ENCODE results near the gene SLC22A31. TPM values are rescaled to one million over a fixed set of nuclear protein-coding genes. Genes with fewer than 3 reads are reported as not detected.

Gene SLC22A31
- polyA plus RNA-seq, 4 donors, result 0.21 to 1.2 (median 0.60) TPM

DNA sequence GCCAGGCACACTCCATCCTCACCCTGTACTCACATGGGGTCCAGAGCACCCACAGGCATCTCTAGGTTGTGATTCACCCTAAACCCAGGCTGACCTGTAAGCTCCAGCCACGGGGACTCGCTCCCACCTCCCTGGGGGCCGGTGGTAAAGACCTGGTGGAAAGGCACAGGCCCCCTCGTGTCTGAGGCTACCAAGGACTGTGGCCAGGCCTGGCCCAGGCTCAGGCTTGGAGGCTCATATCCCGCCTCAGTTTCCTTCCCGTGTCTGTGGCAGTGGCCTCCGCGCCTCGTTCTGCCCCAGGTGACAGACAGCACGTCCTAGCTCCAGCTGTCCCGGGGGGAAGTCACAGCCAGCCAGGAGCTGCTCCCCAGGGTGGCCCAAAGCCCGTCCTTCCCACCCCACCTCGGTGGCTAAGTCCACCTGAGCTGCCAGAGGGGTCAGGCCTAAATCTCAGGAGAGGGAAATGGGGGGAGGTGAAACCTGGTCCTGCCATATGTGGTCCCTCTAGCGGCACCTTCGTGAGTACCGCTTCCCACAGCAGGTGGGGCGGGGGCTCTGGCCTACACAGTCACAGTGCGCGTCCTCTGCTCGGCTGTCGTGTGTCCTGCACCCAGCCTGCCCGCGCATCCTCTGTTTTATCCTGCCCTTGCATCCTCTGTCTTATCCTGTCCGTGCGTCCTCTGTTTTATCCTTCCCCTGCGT is 16.2 kb downstream of the SLC22A31 start:
- no peak for DNase-seq (ENCODE audit: low read depth in 4 of 4, low spot score in 2 of 4)

DNA sequence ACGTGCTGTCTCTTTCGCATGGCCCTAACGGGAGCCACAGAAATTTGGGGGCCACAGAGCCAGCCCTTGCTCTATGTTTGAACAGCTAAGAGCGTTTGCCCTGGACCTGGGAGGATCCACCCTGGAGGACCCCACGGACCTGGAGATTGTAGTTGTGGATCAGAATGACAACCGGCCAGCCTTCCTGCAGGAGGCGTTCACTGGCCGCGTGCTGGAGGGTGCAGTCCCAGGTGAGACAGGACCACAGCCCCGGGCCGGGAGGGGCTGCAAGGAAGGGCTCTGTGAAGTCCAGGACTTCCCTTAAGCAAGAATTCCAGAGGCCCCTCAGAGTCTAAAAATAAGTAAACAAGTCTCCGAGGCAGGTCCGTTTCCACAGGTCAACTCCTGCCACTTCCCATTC is 16.9 kb downstream of the SLC22A31 start:
- DNase-seq (ENCODE audit: low read depth in 4 of 4, low spot score in 2 of 4), result no peak

DNA sequence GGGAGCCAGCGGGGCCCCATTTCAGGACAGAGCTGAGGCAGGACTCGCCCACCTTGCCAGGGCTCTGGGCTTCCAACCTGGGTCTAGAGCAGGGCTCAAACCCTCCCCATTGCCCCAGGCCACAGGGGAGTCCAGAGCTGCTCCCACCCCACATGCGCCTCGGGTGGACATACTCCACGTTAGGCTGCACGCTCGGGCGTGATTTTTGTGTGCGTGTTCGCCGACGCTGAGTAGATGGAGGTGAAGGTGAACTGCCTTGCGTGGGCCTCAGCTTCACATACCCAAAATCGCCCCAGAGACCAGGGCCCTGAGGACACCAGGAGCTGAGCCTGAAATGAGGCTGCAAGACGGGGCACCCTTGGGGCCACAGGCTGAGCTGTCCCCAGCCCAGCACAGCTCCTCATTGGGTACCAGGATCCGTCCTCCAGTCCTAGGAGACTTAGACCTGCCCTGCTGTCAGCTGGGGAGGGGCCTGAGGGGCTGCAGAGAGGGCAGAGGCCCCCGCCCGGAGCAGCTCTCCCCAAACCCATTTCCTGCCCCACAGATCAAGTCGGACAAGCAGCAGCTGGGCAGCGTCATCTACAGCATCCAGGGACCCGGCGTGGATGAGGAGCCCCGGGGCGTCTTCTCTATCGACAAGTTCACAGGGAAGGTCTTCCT is 20.6 kb downstream of the SLC22A31 start:
- no peak for DNase-seq (ENCODE audit: low read depth in 4 of 4, low spot score in 2 of 4)

DNA sequence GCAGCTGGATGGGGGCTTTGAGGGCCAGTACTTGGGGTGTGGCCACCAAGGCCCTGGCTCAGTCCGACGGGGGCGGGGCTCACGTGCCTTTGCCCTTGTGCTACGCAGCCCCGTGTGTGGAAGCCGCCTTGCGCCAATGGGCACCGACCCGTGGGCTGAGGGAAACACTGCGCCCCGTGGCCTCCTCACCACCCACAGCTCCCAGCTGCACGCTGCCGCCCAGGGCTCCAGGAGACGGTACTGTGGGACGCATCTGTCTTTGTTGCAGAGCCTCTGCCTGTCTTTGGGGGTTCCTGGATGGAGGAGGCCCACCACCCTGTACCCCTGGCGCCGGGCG is 21.2 kb downstream of the SLC22A31 start:
- no peak for DNase-seq (ENCODE audit: low read depth in 4 of 4, low spot score in 2 of 4)

DNA sequence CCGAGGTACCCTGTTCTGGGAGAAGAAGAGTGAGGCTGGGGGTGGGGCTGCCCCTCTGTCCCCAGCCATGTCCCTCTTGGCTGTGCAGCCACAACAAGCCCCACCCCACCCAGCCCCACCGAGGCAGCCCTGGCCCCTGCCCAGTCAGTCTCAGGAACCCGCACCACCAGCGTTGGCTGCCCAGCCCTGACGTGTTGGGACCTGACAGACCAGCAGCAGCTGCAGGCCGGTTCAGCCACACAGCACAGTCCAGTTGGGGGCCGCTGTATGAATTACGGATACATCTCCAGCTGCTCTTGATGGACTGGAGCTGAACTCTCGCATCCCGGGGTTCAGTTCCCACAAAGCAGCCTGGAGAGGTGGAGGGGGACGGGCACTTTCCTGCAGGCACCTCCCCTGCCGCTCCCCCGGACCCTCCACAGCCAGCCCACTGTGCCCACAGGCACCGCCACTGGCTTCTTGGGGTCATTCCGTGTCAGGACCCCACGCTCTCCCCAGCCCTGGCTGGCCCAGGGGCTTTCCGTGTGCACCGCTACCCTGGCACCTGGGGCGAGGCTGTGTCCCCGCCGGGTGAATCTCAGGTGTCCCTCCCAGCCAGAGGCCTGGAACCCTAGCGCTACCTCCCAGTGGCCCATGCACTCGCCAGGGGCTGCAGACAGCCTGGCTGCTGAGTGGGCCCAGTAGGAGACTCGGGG is 21.7 kb downstream of the SLC22A31 start:
- no peak for DNase-seq (ENCODE audit: low read depth in 4 of 4, low spot score in 2 of 4)

DNA sequence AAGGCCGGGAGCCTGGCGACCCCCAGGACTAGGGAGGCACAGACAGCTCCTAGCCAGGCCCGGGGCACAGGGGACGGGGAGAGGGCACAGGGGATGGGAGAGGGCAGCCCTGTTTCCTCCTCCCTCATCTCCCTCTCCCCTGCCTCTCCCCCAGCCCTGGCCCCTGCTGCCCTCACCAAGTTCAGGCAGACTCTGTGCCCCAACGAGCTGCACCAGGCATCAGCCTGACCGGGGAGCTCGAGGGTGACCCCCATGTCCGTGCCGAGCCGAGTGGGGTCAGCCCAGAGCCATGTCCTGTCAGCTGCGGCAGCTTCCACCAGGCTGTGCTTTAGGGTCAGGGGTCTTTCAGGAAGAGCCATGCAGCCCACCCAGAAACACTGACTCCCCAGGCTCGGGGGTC is 22.8 kb downstream of the SLC22A31 start:
- DNase-seq (ENCODE audit: low read depth in 4 of 4, low spot score in 2 of 4), result no peak

DNA sequence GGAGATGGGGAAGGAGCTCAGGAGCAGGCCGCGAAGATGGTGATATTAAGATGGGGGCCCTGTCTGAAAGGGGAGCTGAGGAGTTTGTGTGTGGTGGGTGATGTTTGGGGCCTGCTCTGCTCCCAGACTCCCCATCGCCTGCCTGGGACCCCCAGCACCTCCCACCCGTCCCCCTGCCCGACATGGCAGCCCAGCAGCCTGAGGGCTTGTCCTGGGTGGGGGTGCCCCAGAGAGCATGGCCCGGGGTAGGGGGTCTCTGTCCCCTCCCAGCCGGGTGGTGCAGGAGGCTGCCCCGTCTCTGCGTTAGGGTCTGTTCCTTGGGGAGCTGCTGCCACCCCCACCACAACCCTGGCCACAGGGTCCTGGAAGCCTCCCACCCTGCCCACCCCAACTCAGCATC is 23.6 kb downstream of the SLC22A31 start:
- DNase-seq (ENCODE audit: low read depth in 4 of 4, low spot score in 2 of 4), result no peak

DNA sequence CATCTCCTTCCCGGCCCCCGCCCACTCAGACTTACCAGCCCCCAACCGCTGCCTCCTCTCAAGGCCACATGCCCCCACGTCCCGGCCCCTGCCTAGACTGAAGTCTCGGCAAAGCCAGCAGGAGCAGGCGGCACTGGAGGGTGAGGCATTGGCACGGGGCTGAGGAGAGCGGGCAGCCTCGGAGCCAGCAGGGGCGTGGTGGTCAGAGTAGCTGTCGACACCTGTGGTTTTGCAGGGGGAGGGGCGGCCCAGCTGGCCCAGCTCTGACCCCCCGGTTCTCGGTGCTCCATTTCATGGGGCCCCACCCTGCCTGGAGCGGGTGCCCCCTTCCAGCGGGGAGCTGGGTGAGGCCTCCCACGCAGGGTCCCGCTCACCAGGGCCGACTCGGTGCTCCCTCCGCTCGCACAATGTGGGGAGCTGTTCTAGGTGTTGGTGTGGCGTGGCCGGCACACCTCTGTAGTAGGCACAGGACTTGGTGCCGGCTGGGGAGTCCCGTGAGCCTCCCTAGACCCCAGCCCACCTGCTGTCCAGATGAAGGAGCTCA is 24.1 kb downstream of the SLC22A31 start:
- no peak for DNase-seq (ENCODE audit: low read depth in 4 of 4, low spot score in 2 of 4)

DNA sequence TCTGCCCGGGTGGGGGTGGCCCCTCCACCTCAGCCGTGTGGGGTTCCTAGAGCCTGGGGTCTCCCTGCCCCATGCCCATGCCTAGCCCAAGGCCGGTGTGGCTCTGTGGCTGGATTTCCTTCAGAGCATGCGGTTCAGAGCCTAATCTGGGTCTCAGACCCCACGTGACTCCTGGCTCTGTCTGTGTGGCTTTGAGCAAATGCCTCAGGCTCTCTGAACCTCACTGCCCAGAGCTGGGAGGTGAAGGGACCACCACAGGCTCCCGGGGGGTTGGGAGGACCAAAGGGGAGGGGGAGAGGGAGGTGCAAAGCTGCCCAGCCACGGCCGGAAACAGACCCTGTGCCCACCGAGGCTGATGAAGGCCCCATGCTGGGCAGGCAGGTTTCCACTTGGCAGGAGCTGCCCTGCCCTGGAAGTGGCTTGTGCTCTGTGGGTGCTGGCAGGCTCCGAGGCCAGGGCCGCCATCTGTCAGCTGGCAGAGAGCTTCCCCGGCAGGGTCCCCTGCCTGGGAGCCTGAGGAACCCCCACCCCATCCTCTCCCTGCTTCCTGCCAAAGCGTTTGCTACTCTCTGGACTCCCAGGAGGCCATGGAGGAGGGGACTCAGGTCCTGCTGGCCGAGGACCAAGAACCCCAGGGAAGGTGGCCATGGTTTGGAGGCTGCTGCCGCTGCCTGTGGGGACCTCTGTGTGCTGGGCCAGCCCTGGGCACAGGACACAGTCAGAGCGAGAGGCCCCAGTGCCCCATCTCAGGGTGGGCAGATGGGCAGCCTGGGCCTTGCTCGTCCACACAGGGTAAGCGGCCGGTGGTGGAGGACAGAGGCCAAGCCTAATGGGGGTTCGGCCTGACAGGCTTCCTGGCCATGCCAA is 24.8 kb downstream of the SLC22A31 start:
- no peak for DNase-seq (ENCODE audit: low read depth in 4 of 4, low spot score in 2 of 4)

DNA sequence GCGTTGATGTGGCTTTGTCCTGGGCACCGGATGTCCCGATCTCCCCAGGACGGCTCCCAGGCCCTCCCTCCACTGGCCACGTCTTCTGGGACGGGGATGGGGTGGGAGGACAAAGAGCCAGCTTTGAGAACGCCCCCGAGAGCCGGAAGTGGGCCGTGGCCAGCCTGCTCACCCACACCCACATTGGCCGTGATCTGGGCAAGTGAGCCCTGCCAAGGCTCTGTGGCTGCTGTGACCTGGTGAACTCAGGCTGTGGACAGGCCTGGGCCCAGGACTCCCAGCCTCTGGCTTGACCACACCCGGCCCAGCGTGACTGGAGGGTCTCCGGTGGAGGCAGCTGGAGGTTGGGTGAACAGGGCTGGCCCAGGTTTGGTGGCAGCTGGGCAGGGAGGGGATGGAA is 25.5 kb downstream of the SLC22A31 start:
- DNase-seq (ENCODE audit: low read depth in 4 of 4, low spot score in 2 of 4), result no peak

DNA sequence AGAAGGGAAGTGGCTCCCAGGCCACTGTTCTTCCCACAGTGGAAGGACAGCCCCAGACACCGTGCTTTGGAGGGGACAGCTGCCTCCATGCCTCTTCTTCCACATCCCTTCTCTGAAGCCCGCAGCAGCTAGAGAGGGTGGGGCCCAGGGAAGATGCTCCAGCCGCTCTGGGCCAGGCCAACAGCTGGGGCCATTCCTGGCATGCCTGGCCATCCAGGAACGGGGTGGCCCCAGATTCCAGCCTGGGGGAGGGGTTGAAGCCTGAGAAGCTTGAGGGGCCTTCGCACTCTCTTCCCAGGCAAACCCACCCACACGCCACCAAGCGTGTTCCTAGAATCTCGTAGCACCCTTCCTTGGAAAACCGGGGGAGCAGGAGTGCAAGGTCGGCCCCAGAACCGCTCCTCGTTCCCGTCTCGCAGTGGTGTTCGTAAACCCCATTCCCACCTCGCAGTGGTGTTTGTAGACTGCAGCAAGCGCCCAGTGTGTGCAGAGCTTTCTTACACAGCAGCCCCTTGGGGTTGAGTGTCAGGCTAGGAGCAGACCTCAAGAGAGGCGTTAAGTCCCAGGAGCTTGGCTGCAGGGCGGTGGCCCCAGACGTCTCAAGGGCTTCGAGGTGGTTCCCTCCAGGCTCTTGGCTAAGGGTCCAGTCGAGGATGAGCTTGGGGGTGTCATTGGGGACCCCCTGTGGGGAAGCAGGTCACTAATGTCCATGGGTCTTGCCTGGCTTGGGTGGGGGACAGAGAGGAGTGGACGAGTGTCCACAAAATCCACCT is 26.1 kb downstream of the SLC22A31 start:
- DNase-seq (ENCODE audit: low read depth in 4 of 4, low spot score in 2 of 4), result no peak

DNA sequence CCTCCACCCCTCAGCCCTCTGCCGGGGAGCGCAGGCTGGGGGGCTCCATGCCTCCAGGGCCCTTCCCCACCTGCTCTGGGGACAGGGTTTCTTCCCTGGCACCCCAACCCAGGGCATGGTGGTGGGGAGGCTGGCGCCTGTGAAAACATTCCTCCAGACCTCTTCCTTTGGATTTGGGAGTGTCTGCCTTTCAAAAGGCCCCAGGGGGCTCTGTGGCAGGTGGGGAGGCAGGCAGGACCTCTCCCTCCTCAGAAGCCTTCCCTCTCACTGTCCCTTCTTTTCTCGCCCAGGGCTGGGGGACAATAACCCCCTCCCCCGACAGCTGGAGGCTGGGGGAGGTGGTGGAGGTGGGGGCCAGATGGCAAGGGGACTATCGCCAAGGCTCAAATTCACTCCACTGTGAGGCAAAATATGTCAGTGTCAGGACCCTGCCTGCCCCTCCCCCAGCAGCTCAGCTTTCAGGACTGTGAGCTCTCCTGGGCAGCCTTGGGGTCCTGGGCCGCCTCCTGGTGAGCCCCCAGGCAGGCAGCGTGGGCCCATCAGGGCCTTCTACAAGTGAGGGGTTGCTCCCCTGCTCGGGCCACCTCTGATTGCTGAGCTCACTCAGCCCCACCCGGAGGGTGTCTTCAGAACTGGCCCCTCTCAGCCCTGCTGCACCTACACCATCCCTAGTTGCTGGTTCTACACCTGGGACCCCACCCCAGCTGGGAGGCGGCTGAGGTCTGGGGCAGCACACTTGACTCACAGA is 27.0 kb downstream of the SLC22A31 start:
- DNase-seq (ENCODE audit: low read depth in 4 of 4, low spot score in 2 of 4), result no peak

DNA sequence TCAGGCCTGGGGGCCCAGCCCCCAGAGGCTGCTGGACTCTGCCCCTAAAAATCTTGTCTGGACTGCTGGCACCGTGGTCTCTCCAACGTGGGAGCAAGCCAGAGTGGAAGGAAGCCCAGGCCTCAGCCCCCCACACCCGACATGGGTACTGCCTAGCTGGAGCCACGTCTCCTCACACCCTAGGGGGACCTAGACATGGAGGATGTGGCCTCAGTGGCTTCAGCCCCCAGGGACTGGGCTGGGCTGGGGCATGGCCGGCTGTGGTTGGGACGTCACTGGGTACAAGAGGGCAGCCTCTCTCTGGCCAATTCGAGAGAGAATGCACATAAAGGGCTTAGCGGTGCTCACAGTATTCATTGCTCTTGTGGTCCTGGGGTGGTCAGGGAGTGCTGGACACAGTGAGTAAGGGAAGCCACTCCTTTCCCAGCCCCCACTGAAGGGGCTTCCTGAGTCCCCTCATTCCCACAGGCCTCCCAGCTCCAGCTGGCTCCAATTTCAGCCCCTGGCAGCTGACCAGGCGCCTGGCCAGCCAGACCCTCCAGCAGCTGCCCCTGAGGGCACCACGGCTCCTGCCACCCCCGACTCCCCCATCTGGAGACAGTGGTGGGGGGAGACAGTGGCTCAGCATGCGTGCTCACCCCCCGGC is 27.7 kb downstream of the SLC22A31 start:
- peak in 1 of 4 donors; percentile 49 for DNase-seq (ENCODE audit: low read depth in 4 of 4, low spot score in 2 of 4)

DNA sequence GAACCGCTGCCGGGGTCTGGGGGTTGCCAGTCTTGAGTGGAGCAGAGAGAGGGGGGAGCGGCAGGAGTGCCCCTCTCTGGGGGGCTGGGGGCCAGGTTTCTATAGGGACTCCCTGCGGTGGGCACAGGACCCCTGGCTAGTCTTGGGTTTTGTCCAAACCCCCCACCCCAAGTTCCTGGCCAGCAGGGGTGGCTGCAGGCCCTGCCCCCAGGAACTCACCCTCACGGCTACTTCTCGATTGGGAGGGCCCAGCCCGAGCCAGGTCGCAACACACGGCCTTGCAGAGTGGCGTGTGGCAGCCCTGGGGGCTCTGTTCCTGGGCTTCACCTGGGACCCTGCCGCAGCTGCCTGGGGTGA is 28.2 kb downstream of the SLC22A31 start:
- no peak for DNase-seq (ENCODE audit: low read depth in 4 of 4, low spot score in 2 of 4)

DNA sequence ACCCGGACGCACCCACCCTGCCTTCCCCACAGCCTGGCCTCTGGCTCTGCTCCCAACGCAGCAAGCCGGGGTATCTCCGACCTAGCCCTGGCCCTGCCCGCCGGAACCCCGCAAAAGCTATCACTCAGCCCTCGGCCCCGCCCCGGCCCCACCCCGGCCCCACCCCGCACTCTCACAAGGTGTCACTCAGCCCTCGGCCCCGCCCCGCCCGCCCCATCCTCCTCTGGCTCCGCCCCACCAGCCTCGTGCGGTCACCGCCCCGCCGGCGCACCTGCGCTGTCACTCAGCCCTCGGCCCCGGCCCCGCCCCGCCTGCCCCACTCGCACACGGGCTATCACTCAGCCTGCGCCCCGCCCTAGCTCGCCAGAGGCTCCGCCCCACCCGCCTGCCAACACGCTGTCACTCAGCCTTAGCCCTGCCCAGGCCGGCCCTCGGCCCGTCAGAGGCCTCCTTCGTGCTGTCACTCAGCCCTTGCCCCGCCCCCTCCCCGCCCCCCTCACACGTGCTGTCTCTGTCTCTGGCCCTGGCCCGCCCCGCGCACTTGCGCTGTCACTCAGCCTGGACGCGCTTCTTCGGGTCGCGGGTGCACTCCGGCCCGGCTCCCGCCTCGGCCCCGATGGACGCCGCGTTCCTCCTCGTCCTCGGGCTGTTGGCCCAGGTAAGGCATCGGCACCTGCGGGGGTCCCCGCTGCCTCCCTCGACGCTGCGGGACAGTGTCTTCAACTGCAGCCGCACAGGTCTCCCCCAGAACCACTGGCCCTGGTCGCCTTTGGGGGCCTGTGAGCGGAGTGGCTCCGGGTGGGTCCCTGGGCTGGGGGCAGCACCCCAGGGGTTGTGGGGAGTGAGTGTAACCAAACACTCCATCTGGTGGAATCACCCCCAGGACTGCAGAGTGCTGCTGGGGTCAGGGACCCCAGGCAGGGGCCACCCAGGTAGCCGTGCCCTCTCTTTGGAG is 28.8 kb downstream of the SLC22A31 start, which contains the start of gene CDH15:
Gene CDH15, plus strand, starts transcription at position 533 of the 955 bp plus-strand sequence. Its CDS starts 84 bp downstream, at position 617.
- peak in 2 of 4 donors; percentile 71 to 86 for DNase-seq (ENCODE audit: low read depth in 4 of 4, low spot score in 2 of 4)

DNA sequence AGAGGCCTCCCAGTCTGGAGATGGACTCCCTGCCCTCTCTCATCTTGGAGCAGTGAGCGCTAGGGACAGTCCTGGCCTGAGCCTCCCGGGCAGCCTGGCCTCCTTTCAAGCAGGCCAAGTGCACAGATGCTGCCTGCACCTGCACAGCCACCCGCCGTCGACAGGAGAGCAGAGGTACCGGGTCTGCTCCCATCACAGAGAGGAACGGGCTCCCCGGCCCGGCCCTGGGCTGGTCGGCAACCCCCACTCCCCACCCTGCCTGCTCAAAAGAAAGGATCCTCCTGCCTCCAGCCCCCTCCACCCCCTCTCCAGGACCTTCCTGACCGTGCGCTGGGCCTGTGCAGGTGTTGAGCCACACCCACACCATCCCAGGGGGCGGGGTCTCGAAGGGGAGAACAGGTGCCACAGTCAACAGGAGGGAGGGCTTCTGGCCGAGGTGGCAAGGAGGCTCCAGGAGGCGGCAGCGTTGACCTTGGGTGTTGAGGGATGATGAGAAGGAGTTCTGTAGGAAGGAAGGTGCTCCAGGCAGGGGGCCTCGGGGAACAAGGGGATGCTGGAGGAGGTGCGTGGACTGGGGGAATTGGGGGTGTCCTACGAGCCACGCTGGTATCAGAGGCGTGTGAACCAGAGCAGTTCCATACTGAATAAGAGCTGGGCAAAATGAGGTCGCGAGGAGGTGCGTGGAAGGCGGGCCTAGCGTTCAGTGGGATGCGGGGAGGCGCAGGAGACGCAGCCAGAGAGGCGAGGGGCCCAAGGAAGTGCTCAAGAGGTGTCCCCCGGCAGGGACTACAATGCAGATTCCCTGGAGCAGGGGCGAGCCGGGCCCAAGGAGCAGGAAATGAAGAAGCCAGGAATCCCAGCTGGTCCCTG is 29.8 kb downstream of the SLC22A31 start:
- DNase-seq (ENCODE audit: low read depth in 4 of 4, low spot score in 2 of 4), result no peak

DNA sequence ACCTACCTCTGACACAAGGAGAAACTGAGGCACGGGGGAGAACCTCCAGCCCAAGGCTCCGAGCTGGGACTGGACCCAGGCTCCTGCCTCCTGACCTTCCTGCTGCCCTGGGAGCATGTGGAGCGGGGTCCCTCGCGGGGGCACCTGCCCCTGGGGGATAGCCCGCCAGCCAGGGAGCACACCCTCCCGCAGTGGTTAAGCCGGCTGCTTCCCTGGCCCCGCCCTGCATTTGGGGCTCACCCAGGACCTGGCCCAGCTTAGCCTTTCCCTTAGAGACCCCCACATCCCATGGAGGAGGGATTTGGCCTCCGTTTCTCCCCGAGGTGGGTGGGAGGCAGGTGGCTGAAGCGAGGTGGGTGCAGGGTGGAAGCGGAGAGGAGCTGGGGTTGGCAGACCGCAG is 30.6 kb downstream of the SLC22A31 start:
- DNase-seq (ENCODE audit: low read depth in 4 of 4, low spot score in 2 of 4), result no peak
